AG09319 (cell line): ENCODE data around the gene CST9.

ENCODE experiments used
- DNase-seq: peaks from one replicate; pipeline ENCODE4 v3.0.0-alpha.2; 2010; ENCODE audit warnings: low read depth; ENCODE audit errors: extremely low read depth
- CTCF ChIP-seq: IDR thresholded peaks from 2 replicates; pipeline ENCODE4 v1.5.1; 2011; ENCODE audit warnings: low read depth, mild to moderate bottlenecking, inconsistent platforms, low read length, moderate library complexity

The CST9 gene

DNA sequence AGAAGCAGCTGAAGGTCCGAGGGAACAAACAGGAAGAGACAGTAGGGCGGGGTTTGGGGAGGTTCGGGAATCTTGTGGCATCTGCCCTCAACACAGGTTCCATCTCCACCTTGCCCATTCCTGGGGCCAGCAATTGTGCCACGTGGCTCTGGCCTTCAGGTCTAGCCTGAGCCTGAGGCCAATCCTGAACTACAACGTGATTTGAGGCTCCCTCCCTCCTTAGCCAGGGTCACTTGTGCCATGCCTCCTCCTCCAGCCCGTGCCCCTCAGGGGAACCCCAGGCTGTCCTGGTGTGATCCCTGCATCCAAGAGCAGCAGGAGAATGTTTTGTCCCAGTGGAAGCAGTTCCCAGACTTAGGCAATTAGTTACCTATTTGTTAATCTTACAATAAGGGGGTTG is 3.0 kb downstream of the CST9 start:
- no peak for TF ChIP-seq CTCF
- DNase-seq = no peak

DNA sequence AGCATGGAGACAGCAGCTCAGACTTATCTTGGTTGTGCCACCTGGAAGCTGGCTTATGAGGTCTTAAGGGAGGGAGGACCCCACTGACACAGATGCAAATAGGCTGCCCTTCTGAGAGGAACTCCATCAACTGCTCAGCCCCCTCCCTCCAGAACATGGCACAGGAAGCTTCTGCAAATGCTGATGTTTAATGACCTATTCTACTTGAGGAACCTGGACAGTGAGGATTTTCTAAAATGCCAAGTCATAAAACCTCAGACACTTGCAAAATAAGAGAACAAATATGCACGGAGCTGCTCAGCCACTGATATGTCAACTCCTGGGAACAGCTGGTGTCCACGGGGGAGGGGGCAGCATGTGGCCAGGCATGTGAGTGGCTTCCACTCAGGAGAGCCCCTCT is 3.5 kb downstream of the CST9 start:
- no peak for DNase-seq

DNA sequence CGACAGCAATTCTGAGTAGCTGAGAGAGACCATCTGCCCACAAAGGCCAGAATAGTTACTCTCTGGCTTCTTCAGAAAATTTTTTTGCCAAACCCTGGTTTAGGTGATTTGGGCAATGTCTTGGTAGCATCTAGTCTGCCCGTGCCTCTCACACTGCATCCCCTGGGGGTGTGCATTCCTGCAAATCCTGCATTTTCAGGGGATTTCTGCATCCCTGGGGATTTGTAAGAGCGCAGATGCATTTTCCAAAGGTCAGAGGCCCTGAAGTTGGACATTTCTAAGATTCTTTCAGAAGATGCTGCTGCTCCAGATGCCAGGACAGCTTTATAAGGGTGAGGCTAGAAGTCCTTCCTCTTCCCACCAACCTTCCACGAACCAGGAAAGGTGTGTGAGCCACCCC is 4.0 kb downstream of the CST9 start:
- no peak for TF ChIP-seq CTCF
- DNase-seq = no peak

More for the DNA sequence above, 3.5 kb downstream of the CST9 start:
- no peak for TF ChIP-seq CTCF

- DNase-seq = no peak
- no peak for TF ChIP-seq CTCF
Measured at GRCh38 chr20:23598481-23598880, 7.2 kb downstream of the CST9 start.

DNA sequence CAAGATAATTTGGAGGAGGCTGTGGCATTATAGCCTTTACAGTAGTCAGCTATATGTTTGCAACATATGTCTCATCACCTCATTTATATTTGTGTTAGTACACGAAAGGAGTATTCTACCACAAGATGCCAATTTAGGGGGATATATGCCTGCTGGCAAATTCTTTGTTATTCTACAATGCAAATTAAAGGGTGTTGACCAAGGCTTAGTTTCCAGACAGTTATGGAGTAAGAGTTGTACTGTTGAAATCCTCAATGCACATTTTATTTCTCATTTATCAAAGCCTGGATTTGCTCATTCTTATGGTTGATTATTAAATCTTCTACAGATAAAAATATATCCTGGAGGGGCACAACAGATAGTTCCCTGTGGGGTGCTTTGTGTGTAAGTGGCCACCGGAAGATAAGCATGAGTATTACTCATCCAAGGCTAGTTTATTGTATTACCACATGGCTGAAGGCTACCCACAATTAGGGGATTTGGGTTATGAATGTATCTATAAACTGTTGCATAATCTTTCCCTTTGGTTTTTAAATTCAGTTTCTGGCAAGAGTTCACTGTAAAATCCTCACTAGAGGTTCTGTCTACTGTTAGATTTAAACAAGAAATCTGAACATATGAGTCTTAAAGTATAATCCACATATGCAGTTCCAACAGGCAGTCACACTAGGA is 9.0 kb downstream of the CST9 start:
- no peak for DNase-seq
- TF ChIP-seq CTCF = no peak

- no peak for DNase-seq
- TF ChIP-seq CTCF = no peak
Measured at GRCh38 chr20:23595941-23596340, 9.8 kb downstream of the CST9 start.

GRCh38 chr20:23588434-23589403 is 17.0 kb downstream of the CST9 start:
- TF ChIP-seq CTCF = no peak
- no peak for DNase-seq
